ENCODE results near the gene PLXNA4.

The PLXNA4 gene

DNA sequence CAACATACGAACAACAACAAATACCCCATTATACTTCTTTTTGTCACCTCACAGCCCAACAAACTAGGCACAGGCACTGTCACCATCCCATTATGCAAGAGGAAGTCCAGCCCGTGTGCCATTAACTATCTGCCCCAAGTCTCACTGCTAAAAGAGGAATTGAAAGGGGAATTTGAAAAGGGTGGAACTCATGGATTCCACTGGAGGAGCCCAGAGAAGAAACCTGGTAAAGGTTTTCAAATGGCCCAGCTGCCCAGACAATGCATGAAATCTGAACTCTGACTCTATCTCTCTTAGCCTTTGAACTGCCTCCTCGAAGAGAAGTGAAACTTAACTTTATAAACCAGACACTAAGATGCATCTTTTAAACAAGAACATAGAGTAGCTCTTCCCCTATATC lies 130.0 kb downstream of the PLXNA4 start:
- no peak for DNase-seq (ENCODE audit: extremely low spot score)
- TF ChIP-seq ELF4 (IDR thresholded peaks at IDR 0.05) = no peak
- ChIA-PET CTCF (no interaction called here), POLR2A (no interaction called here)

DNA sequence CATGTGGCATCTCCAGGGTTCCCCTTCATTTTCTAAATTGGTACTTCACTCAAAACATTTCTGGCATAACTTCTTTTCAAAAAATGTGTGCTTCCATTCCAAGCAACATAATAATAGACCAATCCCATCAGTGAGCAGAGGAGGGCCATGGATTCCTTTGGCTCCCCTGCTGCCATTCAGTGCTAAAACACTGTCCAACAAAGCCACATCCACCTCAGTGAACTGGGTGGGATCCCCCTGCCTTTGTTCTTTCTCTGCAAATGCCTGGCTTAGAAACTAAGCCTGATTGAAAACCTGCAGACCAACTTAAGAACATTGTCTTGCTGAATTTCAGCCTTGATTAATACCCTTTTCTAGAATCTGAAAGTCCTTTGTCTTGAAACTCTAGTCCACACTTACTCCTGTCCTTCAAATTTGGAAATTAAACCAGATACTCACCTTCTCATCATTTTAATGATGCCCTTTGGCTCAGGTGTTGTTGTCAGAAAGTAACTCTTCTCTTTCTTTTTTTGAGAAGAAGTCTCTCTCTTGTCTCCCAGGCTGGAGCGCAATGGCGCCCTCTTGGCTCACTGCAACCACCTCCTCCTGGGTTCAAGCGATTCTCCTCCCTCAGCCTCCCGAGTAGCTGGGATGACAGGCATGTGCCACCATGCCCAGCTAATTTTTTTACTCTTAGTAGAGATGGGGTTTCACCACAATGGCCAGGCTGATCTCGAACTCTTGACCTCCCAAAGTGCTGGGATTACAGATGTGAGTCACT lies 132.3 kb downstream of the PLXNA4 start:
- DNase-seq (ENCODE audit: extremely low spot score) = no peak
- POLR2A ChIA-PET = no interaction called here
- CTCF ChIA-PET = no interaction called here
- no peak for TF ChIP-seq HDGF (IDR thresholded peaks at IDR 0.05; ENCODE audit: borderline replicate concordance)
- TF ChIP-seq ZNF384 (IDR thresholded peaks at IDR 0.05) = no peak
- TF ChIP-seq FOXK2 (IDR thresholded peaks at IDR 0.05) = no peak
- TF ChIP-seq FOXA1 (IDR thresholded peaks at IDR 0.05) = no peak
- TF ChIP-seq, protein P1, sequence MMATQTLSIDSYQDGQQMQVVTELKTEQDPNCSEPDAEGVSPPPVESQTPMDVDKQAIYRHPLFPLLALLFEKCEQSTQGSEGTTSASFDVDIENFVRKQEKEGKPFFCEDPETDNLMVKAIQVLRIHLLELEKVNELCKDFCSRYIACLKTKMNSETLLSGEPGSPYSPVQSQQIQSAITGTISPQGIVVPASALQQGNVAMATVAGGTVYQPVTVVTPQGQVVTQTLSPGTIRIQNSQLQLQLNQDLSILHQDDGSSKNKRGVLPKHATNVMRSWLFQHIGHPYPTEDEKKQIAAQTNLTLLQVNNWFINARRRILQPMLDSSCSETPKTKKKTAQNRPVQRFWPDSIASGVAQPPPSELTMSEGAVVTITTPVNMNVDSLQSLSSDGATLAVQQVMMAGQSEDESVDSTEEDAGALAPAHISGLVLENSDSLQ (IDR thresholded peaks at IDR 0.05) = no peak

- DNase-seq (ENCODE audit: extremely low spot score) = no peak
- ChIA-PET POLR2A (no interaction called here), CTCF (no interaction called here)
- TF ChIP-seq FOXM1 (IDR thresholded peaks at IDR 0.05; ENCODE audit: borderline replicate concordance) (no peak), ELF4 (IDR thresholded peaks at IDR 0.05) (no peak), FOXK2 (IDR thresholded peaks at IDR 0.05) (no peak), SUZ12 (IDR thresholded peaks at IDR 0.05) (no peak), NFRKB (IDR thresholded peaks at IDR 0.05) (no peak), SP1 (IDR thresholded peaks at IDR 0.05) (no peak), CTBP1 (IDR thresholded peaks at IDR 0.05; ENCODE audit: borderline replicate concordance) (no peak)
Measured at GRCh38 chr7:132441935-132442334, 134.3 kb downstream of the PLXNA4 start.

DNA sequence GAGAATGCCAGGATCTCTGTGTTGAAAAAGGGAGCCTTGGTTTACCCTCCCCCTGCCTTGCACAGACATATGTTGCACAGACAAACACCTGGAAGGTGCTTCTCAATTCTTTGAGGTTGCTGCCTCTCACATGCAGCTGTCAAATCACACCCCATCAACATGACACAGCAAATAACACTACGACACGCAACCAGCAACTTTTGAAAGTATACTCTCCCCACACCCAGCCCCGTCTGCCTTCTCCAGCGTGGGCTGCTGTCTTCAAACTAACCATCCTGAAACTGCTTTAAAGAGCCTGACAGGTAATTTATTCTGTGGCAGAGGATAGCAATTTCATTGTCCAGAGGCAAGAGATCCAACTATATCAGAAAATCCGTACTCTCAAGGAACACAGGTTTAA lies 136.1 kb downstream of the PLXNA4 start:
- no peak for TF ChIP-seq TARDBP (IDR thresholded peaks at IDR 0.05)
- no peak for TF ChIP-seq FOXK2 (IDR thresholded peaks at IDR 0.05)
- no peak for TF ChIP-seq BHLHE40 (IDR thresholded peaks at IDR 0.05; ENCODE audit: borderline replicate concordance)
- POLR2A ChIA-PET = no interaction called here
- CTCF ChIA-PET = no interaction called here
- no peak for DNase-seq (ENCODE audit: extremely low spot score)

DNA sequence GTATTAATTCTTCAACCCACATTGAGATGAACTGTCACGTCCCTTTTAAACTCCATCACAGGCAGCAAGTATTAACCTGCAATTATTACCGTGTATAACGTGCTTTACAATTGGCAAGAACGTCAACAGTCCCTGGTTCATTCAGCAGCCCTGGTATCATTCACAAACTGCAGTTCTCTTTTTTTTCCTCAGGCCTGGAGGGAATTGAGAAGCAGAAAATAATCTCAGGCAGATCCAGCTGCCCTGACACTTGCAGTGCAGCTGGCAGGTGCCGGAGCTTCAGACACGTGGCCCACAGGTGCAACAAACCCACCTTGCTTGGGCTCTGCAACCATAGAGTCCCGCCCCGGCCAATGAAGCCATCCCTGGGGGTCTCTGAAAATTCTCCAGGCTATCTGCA lies 137.3 kb downstream of the PLXNA4 start:
- TF ChIP-seq SUZ12 (IDR thresholded peaks at IDR 0.05) = no peak
- no peak for TF ChIP-seq FOXK2 (IDR thresholded peaks at IDR 0.05)
- no peak for TF ChIP-seq SP1 (IDR thresholded peaks at IDR 0.05)
- no peak for TF ChIP-seq L3MBTL2 (conservative IDR thresholded peaks at IDR 0.05)
- no peak for TF ChIP-seq TARDBP (IDR thresholded peaks at IDR 0.05)
- POLR2A ChIA-PET = no interaction called here
- CTCF ChIA-PET = no interaction called here
- DNase-seq (ENCODE audit: extremely low spot score) = no peak

GRCh38 chr7:132437730-132438129 lies 138.5 kb downstream of the PLXNA4 start:
- TF ChIP-seq SP1 (IDR thresholded peaks at IDR 0.05) (no peak), L3MBTL2 (conservative IDR thresholded peaks at IDR 0.05) (no peak), SUZ12 (IDR thresholded peaks at IDR 0.05) (no peak), HDGF (IDR thresholded peaks at IDR 0.05; ENCODE audit: borderline replicate concordance) (no peak), ELF4 (IDR thresholded peaks at IDR 0.05) (no peak), FOXM1 (IDR thresholded peaks at IDR 0.05; ENCODE audit: borderline replicate concordance) (no peak), CTBP1 (IDR thresholded peaks at IDR 0.05; ENCODE audit: borderline replicate concordance) (no peak), NFRKB (IDR thresholded peaks at IDR 0.05) (no peak), BHLHE40 (IDR thresholded peaks at IDR 0.05; ENCODE audit: borderline replicate concordance) (no peak), ZNF384 (IDR thresholded peaks at IDR 0.05) (no peak), TARDBP (IDR thresholded peaks at IDR 0.05) (no peak)
- TF ChIP-seq, protein P1 (IDR thresholded peaks at IDR 0.05) = no peak
- CTCF ChIA-PET = no interaction called here
- no peak for DNase-seq (ENCODE audit: extremely low spot score)
- POLR2A ChIA-PET = no interaction called here

- TF ChIP-seq ELF4 (IDR thresholded peaks at IDR 0.05) = no peak
- no peak for TF ChIP-seq CTBP1 (IDR thresholded peaks at IDR 0.05; ENCODE audit: borderline replicate concordance)
- no peak for TF ChIP-seq BHLHE40 (IDR thresholded peaks at IDR 0.05; ENCODE audit: borderline replicate concordance)
- TF ChIP-seq SP1 (IDR thresholded peaks at IDR 0.05) = no peak
- no peak for TF ChIP-seq FOXK2 (IDR thresholded peaks at IDR 0.05)
- TF ChIP-seq ARNT (IDR thresholded peaks at IDR 0.05) = no peak
- no peak for TF ChIP-seq FOXM1 (IDR thresholded peaks at IDR 0.05; ENCODE audit: borderline replicate concordance)
- no peak for TF ChIP-seq FOXA1 (IDR thresholded peaks at IDR 0.05)
- TF ChIP-seq L3MBTL2 (conservative IDR thresholded peaks at IDR 0.05) = no peak
- no peak for TF ChIP-seq ZNF384 (IDR thresholded peaks at IDR 0.05)
- TF ChIP-seq NFRKB (IDR thresholded peaks at IDR 0.05) = no peak
- TF ChIP-seq TARDBP (IDR thresholded peaks at IDR 0.05) = no peak
- TF ChIP-seq LEF1 (IDR thresholded peaks at IDR 0.05; ENCODE audit: borderline replicate concordance) = no peak
- TF ChIP-seq, protein P1 (IDR thresholded peaks at IDR 0.05) = no peak
- no peak for TF ChIP-seq SUZ12 (IDR thresholded peaks at IDR 0.05)
Measured at GRCh38 chr7:132436121-132436520, 140.1 kb downstream of the PLXNA4 start.

More at GRCh38 chr7:132436121-132436520, 140.1 kb downstream of the PLXNA4 start:
- CTCF ChIA-PET = no interaction called here
- no peak for DNase-seq (ENCODE audit: extremely low spot score)
- POLR2A ChIA-PET = no interaction called here
